Islet precursor cell (in vitro differentiated cells): ENCODE measurements around the gene CADM2.
"Not testable (repeated sequence)": the region's sequence is repeated elsewhere in the genome, so short reads cannot be mapped to it uniquely, and the experiment has no call there.

ENCODE experiments used
- DNase-seq: peaks from one replicate; pipeline ENCODE4 v3.0.0-alpha.2; 2018

Gene CADM2

DNA sequence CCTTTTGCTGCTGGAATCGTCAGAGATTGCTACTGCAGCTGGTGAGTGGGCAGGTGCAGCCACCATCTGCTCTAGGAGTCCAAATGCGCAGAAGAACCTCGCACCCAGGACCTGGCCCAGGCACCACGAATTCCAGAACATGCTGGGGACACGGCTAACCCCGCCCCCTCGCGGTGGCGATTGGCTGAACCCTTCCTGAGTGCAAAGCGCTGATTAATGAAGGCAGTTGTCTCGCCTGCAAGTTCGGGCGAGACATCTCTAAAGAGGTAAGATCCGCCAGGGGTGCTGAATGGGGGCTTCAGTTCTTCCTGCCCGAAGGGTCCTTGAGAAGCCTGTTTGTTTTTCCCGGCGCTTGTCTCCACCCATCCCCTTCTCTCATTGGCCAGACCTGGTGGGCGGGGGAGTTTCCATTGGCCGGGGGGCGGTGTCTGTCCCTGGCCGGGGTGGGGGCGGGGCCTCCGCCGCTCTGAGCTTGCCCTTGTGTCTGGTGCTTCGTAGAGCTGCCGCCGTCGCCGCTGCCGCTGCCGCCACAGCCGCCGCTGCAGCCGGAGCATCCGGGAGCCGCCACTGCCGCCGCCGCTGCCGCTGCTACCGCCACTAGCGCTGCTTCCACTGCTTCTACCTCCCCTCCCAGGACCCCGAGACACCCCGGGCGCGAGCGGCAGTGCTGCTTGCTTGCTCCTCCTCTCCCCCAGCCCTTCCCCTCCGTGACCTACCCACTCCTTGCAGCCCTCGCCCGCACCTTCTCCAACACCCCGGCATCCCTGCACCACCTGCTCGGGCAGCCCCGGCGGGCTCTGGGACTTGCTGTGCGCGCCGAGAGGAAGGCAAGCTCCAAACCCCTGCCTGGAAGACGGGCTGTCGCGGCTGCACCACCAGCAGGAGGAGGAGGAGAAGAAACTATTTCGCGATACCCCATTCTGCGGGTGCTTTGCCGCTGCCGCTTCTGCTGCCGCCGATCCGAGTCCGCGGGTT, at the start of gene CADM2:
CADM2 (plus strand) TSS at position 495 of the 975 bp plus-strand sequence.
- DNase-seq: peak; percentile 97

DNA sequence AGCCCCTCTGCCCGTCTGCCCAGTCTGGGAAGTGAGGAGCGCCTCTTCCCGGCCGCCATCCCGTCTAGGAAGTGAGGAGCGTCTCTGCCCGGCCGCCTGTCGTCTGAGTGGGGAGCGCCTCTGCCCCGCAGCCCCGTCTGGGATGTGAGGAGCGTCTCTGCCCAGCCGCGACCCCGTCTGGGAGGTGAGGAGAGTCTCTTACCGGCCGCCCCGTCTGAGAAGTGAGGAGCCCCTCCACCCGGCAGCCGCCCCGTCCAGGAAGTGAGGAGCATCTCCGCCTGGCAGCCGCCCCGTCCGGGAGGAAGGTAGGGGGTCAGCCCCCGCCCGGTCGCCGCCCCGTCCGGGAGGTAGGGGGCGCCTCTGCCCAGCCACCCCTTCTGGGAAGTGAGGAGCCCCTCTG, 40.2 kb upstream of the CADM2 start:
- not testable (repeated sequence) for DNase-seq

DNA sequence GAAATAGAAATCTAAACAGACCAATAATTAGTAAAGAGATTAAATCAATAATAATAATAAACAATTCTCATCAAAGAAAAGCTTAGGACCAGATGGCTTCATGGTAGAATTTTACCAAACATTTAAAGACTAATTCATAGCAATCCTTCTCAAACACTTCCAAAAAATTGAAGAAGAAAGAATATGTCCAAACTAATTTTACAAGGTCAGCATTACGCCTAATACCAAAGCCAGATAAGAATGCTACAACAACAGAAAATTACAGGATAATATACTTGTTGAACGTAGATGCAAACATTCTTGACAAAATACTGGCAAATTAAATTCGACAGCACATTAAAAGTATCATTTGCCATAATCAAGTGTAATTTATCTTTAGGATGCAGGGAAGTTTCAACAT, 36.1 kb upstream of the CADM2 start:
- no peak for DNase-seq

DNA sequence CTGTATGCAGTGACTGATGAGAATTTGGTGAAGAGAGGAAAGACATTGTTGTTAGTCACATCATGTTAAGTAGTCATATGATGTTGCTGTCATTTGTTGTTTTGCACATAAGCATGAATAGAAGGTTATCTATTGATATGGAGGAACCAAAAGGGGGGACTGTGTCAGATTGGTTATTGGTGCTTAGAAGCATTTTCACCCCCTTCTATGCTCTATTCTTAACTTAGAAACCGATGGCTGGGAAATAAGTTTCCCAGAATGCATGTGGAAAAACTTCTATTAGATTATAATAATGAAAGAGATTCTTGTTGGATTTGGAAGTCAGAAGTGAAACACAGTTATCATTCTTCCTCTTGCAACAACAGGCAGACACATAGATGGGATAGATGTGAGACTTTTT, 33.2 kb upstream of the CADM2 start:
- DNase-seq: no peak

DNA sequence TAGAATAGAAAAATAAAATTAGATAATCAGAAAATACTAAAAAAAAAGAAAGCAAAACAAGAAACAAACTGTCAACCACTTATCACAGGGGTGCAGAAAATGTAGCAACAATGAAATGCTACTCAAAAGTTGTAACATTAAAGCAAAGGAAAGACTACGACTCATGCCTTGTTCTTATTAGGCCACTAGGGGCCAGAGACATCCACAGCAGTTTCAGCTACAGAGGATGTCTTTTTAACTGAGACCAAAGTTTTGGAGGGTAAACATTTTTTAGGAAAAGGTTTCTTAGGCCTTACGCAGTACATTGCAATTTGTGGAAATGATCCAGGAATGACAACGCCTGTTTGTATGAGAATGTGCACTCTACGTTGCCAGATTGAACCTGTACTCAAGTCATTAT, 15.4 kb upstream of the CADM2 start:
- no peak for DNase-seq

DNA sequence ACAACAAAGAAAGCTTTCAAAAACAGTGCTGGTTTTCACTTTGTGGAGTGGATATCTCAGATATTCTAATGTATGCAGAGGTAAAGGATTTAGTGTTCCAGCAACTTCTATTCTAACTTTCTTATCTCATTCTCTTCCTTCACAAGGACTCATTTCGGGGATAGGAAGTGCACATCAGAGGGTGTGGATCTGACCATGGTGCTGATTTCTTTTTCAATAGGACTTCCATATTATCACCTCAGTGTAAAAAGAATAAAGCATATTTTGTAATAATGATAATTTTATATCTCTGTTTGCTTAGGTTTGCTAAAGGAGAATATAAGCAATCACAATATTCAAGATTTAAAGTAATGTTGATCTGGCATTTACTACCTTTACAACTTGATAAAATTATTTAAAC, 12.5 kb upstream of the CADM2 start:
- no peak for DNase-seq

DNA sequence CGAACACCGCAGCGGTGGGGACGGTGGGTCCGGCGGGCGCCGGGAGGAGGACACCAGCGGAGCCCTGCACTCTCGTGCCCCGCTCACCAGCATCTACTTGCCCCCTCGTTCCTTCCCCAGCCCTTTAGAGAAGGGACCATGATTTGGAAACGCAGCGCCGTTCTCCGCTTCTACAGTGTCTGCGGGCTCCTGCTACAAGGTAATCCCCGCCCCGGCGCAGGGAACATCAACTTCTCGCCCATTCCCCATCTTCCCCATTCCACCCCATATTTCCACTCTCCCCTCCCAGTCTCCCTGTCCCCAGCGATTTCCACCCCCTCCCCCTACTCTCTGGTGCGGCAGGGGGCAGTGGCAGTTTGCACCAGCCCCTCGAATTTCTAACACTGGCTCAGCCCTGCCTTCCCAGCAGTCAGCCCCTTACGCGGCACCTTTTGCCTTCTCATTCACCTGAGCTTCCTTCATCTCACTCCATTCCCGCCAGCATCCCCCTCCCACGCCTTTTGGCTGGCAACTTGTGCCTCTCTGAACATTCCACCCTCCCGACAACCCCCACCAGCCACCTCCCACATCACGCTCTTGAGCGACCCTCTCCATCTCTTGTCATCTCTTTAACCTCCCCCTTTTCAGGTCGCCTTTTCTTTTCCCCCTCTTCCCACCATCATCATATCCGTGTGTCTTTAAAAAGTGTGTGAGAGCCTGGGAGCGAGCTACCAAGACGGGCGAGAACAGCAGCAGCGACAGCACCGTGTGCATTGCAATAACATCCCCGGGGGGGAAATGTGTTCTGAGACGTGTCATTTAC, 882 bp downstream of the CADM2 start:
- no peak for DNase-seq

DNA sequence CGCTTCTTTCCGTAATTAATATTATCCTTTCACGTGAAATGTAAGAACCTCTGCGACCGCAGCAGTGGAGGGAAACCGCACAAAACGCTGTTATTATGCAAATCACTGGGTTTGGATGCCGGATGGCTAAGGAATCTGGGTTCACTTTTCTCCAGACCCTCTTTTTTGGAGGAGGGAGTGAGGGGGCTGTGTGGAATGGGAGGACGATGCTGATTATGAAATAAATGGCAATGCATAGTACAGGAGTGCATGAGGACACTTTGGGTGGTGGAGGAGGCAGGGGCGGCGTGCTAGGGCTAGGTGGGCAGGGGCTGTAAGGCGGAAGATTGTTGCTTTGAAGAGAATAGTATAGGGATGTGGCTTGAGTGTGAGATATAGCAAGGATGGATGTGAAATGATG, 1.8 kb downstream of the CADM2 start:
- no peak for DNase-seq

DNA sequence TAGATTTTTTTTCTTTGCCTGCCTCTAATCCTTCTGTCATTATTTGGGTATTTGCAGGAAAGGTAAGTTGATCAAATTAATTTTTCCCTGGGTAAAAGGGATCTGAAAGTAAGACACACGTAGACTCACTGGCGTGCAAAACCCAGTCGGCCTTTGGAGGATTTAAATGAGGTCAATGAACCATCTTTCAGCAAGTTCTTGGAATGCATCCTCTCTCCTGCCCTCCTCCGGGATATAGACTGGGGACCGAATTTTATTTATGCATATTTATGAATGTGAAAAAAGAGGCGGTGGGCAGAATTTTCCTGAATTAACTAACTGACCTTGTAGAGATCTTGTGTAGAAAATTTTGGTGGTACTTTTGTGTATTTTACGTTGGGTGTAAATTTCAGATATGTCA, 2.2 kb downstream of the CADM2 start:
- no peak for DNase-seq

DNA sequence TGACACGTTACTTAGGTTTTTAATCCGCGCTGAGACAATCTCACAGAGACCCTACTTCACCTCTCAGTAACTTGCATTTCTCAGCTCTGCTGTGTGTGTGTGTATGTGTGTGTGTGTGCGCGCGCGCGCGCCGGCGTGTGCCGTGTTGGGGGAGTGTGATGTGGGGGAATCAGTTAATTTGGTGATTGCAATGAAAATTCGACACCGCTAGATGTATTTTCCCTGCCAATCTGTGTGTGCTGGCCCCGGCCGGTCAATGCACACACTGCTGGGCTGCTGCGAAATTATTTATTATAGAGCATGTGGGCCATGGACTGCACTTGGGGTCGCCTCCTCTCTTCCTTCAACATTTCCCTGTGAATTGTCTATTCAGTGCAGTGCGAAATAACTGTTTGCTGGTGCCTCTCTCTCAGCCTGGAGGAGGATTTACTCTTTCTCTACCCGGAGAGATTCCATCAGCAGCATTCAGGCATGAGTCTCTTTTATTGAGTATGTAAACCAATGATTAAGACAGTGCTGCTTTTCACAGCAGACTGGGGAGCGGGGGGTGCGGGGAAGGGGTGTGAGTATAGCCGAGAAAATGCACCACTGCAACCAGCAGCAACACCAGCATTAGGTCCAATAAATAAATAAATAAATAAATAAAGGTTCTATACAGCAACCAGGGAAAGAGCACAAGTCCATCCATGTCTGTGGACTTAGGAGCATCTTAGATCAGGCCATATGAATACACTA, 2.9 kb downstream of the CADM2 start:
- DNase-seq: no peak

DNA sequence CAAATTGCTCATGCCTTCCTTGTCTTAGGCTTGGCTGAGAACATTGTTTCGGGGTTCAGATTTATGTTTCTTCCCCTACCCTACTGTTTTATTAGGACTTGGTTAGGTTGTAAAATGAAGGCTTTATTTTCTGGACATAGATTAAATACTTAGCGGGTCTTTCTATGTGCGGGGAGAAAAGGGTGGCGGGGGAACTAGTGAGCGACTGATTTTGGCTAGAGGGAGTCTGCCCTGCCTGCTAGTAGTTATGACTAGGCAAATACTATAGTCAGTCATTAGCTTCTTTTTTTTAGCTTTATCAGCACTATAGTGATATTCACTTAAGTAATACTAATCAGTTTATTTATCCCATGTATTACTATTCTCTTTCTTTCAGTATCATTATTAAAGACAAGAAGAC, 3.6 kb downstream of the CADM2 start:
- no peak for DNase-seq

DNA sequence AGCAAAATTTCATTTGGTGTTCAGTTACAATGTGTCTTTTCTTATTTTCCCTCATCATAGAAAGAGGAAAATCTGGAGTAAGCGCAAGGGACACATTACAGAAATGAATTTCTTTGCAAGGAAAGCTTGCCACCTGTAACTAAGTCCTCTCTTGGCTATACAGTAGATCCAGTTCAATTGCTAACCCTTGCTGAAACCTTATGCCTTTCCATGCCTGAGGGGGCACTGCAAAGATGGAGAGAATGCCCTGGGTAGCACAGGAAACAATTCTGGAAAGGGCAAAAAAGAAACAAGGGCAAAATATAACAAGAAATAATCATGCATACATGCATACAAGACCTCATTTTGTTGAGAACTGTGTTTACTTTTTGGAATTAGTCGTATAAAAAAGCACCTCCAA, 4.3 kb downstream of the CADM2 start:
- no peak for DNase-seq

DNA sequence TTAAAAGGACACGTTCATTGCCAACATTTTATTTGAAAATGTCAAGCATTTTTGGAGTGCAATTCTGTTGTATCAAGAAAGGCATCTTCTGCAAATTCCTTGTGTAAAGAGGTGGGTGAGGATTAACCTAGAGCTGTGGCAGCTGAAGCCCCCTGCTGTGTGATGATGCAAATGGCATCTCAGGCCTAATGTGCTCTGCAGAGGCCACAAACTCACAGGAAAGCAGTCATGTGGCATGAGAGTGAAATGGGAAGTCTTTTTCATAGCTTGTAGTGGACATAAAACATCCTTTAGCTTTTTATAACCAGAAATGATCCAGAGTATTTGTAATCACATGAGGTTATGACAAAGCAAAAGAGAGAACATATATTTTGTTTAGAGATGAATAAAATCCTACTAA, 6.4 kb downstream of the CADM2 start:
- DNase-seq: peak; percentile 75

DNA sequence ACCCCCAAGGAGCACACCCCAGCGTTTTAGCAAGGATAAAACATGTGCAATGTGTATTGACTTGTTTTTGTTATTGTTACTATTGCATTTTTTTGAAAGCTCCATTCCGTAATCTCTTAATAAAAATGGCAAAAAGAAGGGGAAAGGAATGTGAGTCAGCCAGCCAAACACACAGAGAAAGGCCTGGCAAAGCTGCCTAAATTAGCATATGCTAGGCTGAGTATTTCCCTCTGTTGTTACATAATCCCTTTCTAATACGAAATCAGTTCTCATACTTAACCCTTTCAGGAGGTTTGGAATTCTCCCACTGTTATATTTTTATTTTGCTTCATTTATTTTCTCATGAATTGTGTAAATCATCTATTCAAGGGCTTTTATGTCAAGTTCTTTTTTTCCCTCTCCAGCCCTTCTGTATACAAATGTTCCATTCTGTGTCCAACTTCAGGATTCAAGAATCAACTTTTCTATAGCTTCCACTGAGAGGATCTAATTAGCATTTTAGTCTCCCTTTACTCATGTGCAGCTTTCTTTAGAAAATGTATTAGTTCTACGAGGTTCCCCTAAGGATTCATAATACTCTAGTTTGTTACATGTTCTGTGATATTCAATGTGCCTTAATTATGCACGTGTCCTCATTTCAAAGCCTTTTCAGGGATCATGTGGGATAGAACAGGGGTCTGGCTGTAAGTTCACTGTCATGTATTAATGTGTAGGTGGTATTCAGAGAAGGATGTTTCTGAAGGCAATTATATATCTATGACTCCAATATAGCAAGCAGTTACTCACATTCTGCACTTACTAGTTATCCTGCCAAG, 9.2 kb downstream of the CADM2 start:
- DNase-seq: no peak

DNA sequence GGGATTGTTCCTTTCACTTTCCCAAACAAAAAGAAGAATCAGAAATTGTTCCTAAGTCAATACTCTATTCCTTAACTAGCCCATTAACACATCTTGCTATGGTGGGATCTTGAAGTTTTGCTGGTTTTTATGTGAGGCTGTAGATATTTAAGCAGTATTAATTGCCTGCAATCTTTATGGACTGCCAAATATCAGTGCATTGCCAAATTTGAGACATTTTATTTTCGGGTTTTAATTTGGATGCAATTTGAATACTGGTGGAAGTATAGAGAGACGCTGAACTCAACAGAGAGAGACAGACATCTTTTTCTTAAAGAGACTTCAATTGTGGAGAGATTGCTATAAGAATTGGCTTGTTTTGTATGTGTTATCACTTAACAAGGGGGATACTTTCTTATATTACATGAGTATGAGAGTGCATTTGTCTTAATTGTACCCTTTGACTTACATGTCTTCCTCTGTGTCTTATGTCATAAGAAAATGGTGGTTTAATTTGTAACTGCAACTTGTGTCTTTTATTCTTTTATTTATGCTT, 10.0 kb downstream of the CADM2 start:
- no peak for DNase-seq

DNA sequence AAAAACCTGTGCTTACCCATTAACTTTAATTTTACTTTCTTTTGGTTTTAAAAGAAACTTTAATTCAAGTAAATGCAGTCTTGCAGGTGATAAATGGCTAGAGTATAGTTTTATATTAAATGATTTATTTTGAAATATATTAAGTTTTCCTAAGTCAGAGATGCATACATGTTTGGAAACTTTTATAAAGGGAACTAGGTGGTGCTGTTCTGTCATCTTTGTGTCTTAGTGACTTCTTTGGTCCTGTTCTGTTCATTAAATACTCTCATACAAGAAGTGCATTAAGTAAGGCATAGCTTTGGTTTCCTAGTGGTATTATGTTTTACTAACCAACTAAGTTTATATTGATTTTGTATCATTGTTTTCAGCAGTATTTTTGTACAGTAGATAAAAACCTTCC, 15.6 kb downstream of the CADM2 start:
- DNase-seq: no peak

DNA sequence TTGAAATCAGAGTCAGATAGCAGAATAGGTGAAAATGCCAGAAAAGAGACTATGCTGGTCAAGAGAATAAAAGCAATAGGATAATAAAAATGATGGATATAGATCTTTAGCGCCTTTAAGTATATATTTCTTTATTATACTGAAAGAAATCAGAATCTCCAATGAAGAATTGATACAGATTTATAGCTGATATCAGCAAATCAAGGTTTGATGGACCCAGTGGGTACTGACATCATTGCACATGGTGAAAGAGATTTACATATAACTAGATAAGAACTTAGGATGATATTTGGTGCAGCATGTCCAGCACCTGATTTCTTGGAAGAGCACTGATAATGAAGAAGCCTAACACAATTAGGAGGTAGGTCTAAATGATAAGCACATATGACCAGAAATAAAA, 18.2 kb downstream of the CADM2 start:
- DNase-seq: no peak

DNA sequence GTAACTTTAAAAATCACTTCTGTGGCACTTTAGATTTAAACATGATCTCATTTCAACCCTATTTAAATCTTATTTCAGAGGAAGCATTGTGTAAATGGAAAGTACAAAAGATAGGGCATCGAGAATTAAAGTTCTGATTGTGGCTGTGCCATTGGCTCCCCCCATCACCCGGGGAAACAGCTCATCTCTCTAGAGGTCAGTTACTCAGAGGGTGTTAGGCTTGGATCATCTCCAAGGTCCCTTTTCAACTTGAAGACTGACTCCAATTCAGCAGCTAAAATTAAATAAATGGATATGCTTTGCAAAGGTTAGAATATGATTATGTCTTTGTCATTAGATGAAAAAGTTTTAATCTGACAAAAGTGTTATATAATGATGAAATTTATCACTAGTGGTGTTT, 20.1 kb downstream of the CADM2 start:
- DNase-seq: no peak

DNA sequence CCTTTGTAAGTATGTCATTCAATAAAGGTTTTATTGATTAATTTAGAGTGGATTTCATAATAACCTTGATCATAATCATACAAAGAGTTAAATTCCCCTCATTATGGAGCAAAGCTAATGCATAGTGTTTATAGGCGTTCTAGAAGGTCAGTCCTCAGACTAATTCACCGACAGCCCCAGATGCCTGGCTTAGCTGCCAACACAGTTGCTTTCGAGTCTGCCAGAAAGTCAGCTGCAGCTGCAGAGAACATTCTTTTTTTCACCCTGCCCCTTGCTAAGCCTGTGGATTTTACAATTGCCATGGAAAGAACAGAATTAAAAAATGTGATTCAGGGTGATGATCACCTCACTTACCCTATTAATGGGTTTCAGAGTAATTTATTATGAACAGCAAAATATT, 21.2 kb downstream of the CADM2 start:
- DNase-seq: no peak

DNA sequence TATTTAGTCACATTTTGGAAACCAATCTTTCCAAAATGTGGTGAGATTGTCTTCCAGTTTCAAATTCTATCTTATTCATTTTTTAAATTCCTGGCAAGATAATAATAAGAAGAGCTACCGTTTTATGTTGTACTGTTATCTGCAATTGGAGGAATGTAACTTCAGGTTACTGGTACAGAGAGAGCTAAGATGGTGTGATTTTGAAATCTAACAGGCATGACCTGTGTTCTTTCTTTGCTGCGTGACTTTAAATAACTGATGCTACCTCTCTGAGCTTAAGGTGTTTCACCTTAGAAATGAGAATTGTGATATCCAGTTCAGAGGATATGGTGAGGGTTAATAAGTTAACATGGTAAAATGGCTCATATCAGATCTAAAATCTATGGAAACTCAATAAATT, 21.7 kb downstream of the CADM2 start:
- DNase-seq: no peak

DNA sequence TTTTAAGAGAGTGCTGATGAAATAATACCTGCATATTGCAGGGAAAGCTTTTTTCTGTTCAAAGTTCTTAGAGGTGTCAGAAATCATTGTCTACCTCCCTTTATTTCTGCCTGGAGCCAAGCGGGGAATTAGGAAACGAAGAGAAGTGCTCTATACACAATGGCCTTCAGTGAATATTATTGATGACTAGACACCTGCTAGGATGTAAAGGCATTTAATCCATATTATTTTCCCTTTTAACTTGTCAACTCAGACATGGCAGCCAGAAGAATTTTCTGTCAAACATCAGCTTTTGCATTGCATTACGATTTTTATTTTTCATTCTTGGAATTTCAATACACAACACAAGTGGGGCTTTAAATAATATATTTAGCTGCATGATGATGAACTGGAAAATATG, 24.7 kb downstream of the CADM2 start:
- DNase-seq: no peak

DNA sequence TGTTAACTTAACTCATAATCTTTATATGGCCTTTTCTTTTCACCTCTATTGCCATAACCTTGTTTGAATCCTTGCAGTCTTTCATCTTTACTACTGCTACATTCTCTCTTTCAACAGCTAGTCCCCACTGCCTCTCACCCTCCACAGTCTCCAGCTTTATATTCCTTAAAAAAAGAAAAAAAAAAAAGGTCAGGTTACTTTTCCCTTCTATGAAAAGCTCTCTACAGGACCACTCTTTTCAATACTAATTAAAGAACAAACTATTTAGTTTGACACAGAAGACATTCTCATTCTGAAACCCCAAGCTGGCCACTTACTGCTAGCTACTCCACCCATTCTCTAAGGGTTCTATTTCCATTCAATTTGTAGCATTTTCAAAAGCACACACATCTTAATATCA, 25.6 kb downstream of the CADM2 start:
- no peak for DNase-seq
